HPDE6-E6E7 (cell line): ENCODE measurements around the gene TLE1.
A peak's percentile ranks its signal among the peaks of the same experiment; 100 is the strongest.

Experiments
- DNase-seq: peaks from one replicate; pipeline ENCODE4 v3.0.0; 2011; ENCODE audit warnings: missing footprints; ENCODE audit errors: extremely low spot score

Gene TLE1

DNA sequence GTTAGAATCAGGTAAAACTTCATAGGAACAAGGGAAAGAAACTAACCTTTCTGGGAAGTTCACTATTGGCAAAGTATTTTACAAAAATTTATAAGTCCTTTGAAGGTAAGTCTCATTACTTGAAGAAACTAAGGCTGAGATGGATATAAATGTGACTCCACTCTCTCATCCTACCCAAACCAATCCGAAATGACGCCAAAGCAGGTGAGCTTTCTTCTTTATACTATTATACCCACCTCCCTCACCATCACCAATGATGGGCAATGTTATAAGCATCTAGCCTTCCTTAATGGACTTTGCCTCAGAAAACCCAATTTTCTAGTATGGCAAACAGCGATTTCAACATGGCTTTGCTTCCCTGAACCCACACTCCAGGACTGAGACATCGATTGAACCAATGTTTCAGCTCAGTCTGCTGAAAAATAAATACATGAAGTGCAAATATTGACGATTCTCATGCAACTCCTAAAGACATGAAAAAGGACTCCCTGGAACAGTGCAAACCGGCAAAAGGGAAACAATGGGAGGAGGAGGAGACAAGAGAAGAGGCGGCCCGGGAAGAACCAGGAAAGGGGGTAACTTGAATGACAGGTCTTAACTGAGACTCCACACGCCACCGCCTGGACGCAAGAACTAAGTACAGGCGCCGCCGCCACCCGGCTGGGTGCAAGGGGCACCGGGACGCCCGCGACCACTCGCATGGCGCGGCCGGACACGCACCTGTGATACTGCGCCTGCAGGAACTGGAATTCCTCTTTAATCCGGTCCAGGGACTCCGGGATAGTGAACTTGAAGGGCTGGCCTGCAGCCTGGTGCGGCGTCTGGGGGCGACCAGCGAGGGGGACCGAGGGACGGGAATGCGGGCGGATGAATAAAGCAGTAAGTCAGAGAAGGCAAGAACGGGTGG is 2.5 kb downstream of the TLE1 start:
- peak; percentile 78 for DNase-seq

- no peak for DNase-seq
Observed at GRCh38 chr9:81685763-81686613, 3.4 kb downstream of the TLE1 start.

DNA sequence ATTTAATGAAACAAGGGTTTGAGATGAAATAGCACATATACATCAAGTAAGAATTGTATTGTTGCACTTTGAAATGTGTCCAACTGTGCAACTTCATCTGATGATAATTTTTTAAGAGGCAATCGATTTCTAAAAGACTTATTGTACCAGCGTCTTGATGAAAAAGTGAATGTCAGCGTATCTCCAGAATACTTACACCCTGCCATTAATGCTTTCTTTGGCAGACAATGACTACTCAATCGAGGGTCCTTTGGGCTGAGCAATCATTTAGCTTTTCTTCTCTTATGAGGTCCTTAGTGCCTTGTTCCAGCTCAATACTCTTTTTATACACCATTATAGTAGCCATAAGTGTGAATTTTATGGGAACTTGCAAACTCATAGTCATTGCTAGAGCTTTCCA is 4.7 kb downstream of the TLE1 start:
- DNase-seq = no peak

- no peak for DNase-seq
Observed at GRCh38 chr9:81683704-81684103, 5.6 kb downstream of the TLE1 start.

DNA sequence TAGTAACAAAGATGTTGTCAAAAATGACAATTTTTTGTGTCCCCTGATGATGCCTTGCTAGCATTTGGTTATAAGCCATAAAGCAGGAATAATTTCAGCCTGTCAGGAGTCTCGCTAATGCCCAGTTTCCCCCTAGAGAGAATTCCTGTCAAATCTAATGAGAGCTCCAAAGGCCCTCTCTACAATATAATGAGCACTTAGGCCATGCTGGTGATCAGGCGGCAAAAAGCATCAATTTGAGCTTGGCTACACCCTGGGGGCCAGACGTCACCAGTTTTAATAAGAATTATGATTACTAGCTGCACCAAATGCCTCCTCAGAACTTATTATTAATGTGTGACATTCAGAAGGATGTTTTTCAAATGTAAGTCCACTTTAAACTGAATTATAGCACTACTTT is 6.1 kb downstream of the TLE1 start:
- DNase-seq = no peak

DNA sequence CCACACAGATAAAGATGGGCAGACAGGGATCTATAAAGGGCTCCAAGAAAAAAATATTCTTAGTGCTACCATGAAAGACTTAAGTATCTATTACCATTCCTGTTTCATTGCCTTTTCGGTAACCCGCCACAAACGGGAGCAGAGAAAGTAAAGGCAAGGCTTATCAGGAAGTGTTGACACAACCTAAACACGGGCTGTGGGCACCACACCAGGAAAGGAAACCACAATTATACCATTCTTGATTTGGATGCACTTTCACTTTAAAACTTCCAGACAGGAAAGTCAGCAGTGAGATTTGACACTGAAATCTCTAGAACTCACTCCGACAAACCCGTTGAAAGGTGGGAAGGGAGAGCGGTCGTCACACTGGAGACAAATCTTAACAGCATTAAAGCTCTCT is 6.5 kb downstream of the TLE1 start:
- DNase-seq = no peak

GRCh38 chr9:81682177-81682576 is 7.2 kb downstream of the TLE1 start:
- DNase-seq = no peak

GRCh38 chr9:81680506-81680905 is 8.8 kb downstream of the TLE1 start:
- no peak for DNase-seq

GRCh38 chr9:81680006-81680405 is 9.3 kb downstream of the TLE1 start:
- no peak for DNase-seq

DNA sequence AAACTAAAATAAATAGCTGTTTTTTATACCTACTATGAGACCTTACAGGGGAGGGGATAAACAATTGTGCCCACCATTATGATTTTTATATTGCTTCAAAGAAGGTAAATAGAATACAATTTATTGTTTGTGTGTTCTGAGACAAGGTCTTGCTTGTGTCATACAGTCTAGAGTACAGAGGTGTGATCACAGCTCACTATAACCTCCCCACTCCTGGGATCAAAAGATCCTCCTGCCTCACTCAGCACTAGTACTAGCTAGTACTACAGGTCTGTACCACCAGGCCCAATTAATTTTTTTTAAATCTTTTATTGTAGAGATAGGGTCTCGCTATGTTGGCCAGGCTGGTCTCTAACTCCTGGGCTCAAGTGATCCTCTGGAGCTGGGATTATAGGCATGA is 11.3 kb downstream of the TLE1 start:
- DNase-seq = no peak

GRCh38 chr9:81676395-81676794 is 13.0 kb downstream of the TLE1 start:
- DNase-seq = no peak

GRCh38 chr9:81673310-81673709 is 16.0 kb downstream of the TLE1 start:
- no peak for DNase-seq

DNA sequence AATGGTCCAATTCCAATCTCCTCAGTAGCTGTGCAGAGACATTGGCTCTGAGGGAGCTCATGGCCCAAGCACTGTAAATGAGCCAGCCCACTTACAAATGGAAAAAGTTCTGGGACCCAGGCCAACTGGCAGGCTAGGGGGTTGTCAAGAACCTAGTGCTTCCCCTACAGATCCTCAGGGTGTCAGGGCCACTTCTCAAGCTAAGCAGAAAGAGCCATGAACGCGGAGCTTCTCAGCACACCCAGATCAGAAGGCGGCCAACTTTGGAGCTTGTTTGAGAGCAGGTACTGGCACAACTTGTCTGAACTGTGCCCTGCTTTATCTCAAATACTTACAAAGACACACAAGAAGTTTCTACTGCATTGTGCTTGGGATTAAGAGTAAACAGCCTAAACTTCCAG is 17.5 kb downstream of the TLE1 start:
- no peak for DNase-seq

GRCh38 chr9:81669866-81670265 is 19.5 kb downstream of the TLE1 start:
- DNase-seq = no peak

DNA sequence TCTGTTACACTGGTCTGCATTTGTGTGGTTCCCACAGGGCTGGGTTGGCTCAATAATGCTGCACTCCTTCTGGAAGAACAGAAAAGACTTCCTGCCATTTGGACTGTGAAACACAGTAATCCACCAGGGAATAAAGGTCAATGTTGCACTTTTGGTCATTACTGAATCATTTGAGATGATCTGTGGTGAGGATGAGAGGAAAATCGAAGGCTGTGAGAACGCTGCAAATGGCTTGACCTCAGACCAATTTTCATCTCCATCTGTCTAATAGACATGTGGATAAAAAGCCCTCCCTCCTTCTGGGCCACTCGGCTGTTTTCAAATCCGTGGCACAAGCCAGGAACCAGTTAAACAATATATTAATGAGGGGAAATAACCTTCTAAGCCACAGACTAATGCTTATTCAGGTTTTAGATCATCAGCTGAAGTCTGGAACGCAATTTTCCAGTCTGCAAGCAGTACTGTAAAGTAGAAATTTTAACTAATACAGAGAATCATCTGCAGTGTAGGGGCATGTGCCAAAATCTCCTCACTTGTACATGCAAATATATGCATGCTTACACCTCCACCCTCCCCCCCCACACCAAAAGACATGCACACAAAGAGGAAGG is 20.2 kb downstream of the TLE1 start:
- DNase-seq = no peak

- peak; percentile 87 for DNase-seq
Observed at GRCh38 chr9:81666123-81666522, 23.2 kb downstream of the TLE1 start.

GRCh38 chr9:81665322-81665871 is 23.9 kb downstream of the TLE1 start:
- DNase-seq = no peak

- no peak for DNase-seq
Observed at GRCh38 chr9:81664638-81665222, 24.6 kb downstream of the TLE1 start.

DNA sequence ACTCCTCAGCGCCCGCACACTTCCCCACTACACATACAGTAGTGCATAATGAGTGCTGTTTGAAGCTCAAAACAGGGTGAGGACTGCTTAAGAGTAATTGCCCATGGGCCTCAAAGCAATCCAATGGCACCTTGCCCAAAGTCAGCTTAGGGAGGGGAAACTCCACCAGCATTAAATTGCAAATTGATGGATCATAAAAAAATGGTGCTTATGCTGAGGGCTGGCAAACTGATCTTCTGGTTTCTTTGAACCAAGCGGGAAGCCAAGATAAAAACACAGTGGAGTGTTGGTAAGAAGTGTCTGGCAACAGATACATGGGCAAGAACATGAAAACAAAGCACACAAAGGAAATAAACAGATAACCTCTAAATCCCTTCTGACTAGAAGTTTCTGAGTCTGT is 28.0 kb downstream of the TLE1 start:
- DNase-seq = no peak

GRCh38 chr9:81656871-81657337 is 32.4 kb downstream of the TLE1 start:
- DNase-seq = no peak

- DNase-seq = no peak
Observed at GRCh38 chr9:81656004-81656403, 33.3 kb downstream of the TLE1 start.

DNA sequence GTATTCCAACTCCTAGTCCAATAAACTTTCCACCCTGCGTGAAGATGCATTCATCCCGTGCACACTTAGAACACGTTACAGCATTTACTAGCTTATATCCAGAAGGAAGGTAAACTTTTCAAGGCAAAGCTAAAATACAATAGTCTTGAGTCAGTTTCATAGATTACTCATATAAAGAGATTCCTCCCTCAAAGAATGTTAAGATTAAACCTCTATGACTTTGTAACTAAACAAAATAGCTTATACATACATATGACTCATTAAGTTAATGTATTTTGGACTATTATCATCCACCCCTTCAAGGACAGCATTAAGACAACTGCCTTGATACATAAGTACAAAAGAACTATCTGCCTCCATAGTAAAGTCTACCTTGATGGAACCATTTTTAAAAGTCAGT is 36.1 kb downstream of the TLE1 start:
- DNase-seq = no peak
